ENCODE measurements around the gene SLCO3A1.

Gene SLCO3A1

GRCh38 chr15:91949361-91949760 lies 95.9 kb downstream of the SLCO3A1 start (continued):
- TF ChIP-seq ZBTB49 (tag by site-specific recombination; IDR thresholded peaks at IDR 0.05; ENCODE audit: low read depth) (no peak), ZFP41 (tag by site-specific recombination; IDR thresholded peaks at IDR 0.05; ENCODE audit: borderline replicate concordance) (no peak), ZNF560 (tag by site-specific recombination; IDR thresholded peaks at IDR 0.05; ENCODE audit: borderline replicate concordance) (no peak), KLF1 (tag by site-specific recombination; IDR thresholded peaks at IDR 0.05) (no peak)

DNA sequence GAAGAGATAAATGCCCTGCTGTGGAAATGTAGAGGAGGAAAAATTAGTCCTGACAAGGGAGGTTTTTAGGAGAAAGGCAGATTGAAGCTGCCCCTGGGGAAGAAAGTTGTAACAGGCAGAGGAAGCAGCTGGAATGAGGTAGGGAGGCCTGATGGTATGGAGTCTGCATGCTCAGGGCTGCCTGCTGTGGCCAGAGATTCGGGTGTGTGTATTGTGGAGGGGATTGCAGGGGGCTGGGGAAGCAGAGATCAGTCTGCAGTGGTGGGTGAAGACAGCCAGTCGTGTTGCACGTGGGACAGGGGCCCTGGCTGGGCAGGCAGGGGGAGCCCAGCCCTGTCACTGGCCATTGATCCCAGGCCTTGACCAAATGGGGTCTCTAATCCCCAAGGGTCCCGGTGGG lies 96.5 kb downstream of the SLCO3A1 start:
- ChIA-PET POLR2A (interaction anchor here (0.6 kb wide), 1 partner anchor 18 kb away, joined by 3 read pairs; no protein-coding TSS in a partner anchor), CTCF (interaction anchor here (0.9 kb wide), 1 partner anchor 128 kb away, joined by 5 read pairs; no protein-coding TSS in a partner anchor)
- Histone ChIP-seq H3K36me3 (ENCODE audit: control insufficient read depth in 2 of 2, insufficient read depth in 1 of 2, low read length in 2 of 2) (no peaks in the 10 kb centered on the region), H3K4me3 (ENCODE audit: low read depth, low read length) (no peak overlapping the region), H3K4me1 (ENCODE audit: control insufficient read depth, insufficient read depth, low read length) (no peaks in the 10 kb centered on the region; the same call in 1 of the 2 replicates), H3K9me3 (ENCODE audit: control insufficient read depth, insufficient read depth, low read depth, low read length) (no peaks in the 10 kb centered on the region), H3K27ac (ENCODE audit: extremely low read depth, low read depth, low read length) (no peak overlapping the region)
- TF ChIP-seq, protein P1, sequence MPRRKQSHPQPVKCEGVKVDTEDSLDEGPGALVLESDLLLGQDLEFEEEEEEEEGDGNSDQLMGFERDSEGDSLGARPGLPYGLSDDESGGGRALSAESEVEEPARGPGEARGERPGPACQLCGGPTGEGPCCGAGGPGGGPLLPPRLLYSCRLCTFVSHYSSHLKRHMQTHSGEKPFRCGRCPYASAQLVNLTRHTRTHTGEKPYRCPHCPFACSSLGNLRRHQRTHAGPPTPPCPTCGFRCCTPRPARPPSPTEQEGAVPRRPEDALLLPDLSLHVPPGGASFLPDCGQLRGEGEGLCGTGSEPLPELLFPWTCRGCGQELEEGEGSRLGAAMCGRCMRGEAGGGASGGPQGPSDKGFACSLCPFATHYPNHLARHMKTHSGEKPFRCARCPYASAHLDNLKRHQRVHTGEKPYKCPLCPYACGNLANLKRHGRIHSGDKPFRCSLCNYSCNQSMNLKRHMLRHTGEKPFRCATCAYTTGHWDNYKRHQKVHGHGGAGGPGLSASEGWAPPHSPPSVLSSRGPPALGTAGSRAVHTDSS (tag by site-specific recombination; IDR thresholded peaks at IDR 0.05) = no peak
- TF ChIP-seq ZBTB1 (tag by site-specific recombination; IDR thresholded peaks at IDR 0.05) (no peak), ZNF335 (tag by site-specific recombination; conservative IDR thresholded peaks at IDR 0.05) (no peak), ZNF560 (tag by site-specific recombination; IDR thresholded peaks at IDR 0.05; ENCODE audit: borderline replicate concordance) (no peak), ZNF701 (tag by site-specific recombination; IDR thresholded peaks at IDR 0.05) (no peak), ZFP37 (tag by site-specific recombination; IDR thresholded peaks at IDR 0.05) (no peak), ZNF585B (tag by site-specific recombination; IDR thresholded peaks at IDR 0.05) (no peak)

GRCh38 chr15:91950631-91951329 lies 97.3 kb downstream of the SLCO3A1 start:
- TF ChIP-seq ZNF664 (tag by site-specific recombination; IDR thresholded peaks at IDR 0.05) (peak; percentile 22; the same call in 1 of the 2 replicates), HOXC10 (CRISPR knock-in tag; IDR thresholded peaks at IDR 0.05) (no peak), ZNF660 (tag by site-specific recombination; IDR thresholded peaks at IDR 0.05) (peak; percentile 70)
- Histone ChIP-seq H3K9me3 (ENCODE audit: control insufficient read depth, insufficient read depth, low read depth, low read length) (no peaks in the 10 kb centered on the region), H3K4me1 (ENCODE audit: control insufficient read depth, insufficient read depth, low read length) (no peaks in the 10 kb centered on the region; the same call in 1 of the 2 replicates), H3K4me3 (ENCODE audit: low read depth, low read length) (no peak overlapping the region), H3K27ac (ENCODE audit: extremely low read depth, low read depth, low read length) (no peak overlapping the region), H3K36me3 (ENCODE audit: control insufficient read depth in 2 of 2, insufficient read depth in 1 of 2, low read length in 2 of 2) (no peaks in the 10 kb centered on the region)
- POLR2A ChIA-PET = no interaction called here
- CTCF ChIA-PET = no interaction called here

DNA sequence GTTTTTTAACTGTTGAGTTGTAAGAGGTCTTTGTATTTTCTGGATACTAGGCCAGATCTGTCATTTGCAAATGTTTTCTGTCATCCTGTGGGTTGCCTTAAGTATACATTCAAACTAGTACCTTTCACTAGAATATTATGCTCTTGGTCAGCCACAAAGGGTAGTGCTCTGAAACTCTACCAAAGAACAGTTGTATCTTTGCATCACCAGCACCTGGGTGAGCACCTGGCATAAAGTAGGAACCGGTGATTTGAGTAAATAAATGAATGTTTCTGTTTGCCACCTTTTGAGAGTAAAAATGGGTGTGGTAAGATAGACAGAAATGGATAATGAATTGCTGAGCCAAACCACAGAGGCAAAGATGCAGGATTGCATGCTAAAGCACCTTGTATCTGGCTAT lies 98.7 kb downstream of the SLCO3A1 start:
- ChIA-PET CTCF (no interaction called here), POLR2A (no interaction called here)
- Histone ChIP-seq H3K36me3 (ENCODE audit: control insufficient read depth in 2 of 2, insufficient read depth in 1 of 2, low read length in 2 of 2) (no peaks in the 10 kb centered on the region), H3K9me3 (ENCODE audit: control insufficient read depth, insufficient read depth, low read depth, low read length) (no peaks in the 10 kb centered on the region), H3K4me1 (ENCODE audit: control insufficient read depth, insufficient read depth, low read length) (peaks cover 6% of the 10 kb centered on the region; the same call in 1 of the 2 replicates), H3K4me3 (ENCODE audit: low read depth, low read length) (no peak overlapping the region), H3K27ac (ENCODE audit: extremely low read depth, low read depth, low read length) (no peak overlapping the region)
- TF ChIP-seq ZNF184 (tag by site-specific recombination; IDR thresholded peaks at IDR 0.05) (no peak), PATZ1 (tag by site-specific recombination; IDR thresholded peaks at IDR 0.05) (no peak), ZNF596 (tag by site-specific recombination; IDR thresholded peaks at IDR 0.05) (no peak), ZNF10 (tag by site-specific recombination; IDR thresholded peaks at IDR 0.05) (no peak), ZNF785 (tag by site-specific recombination; IDR thresholded peaks at IDR 0.05) (no peak), ZNF549 (tag by site-specific recombination; IDR thresholded peaks at IDR 0.05) (no peak), ZNF792 (tag by site-specific recombination; IDR thresholded peaks at IDR 0.05) (no peak), ZNF658 (tag by site-specific recombination; IDR thresholded peaks at IDR 0.05) (no peak)
- TF ChIP-seq, protein P2, sequence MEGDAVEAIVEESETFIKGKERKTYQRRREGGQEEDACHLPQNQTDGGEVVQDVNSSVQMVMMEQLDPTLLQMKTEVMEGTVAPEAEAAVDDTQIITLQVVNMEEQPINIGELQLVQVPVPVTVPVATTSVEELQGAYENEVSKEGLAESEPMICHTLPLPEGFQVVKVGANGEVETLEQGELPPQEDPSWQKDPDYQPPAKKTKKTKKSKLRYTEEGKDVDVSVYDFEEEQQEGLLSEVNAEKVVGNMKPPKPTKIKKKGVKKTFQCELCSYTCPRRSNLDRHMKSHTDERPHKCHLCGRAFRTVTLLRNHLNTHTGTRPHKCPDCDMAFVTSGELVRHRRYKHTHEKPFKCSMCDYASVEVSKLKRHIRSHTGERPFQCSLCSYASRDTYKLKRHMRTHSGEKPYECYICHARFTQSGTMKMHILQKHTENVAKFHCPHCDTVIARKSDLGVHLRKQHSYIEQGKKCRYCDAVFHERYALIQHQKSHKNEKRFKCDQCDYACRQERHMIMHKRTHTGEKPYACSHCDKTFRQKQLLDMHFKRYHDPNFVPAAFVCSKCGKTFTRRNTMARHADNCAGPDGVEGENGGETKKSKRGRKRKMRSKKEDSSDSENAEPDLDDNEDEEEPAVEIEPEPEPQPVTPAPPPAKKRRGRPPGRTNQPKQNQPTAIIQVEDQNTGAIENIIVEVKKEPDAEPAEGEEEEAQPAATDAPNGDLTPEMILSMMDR (tag by site-specific recombination; IDR thresholded peaks at IDR 0.05) = no peak
